HS-5 (cell line): Measurements from ENCODE around the gene DROSHA.
"Not testable (repeated sequence)": the region's sequence is repeated elsewhere in the genome, so short reads cannot be mapped to it uniquely, and the experiment has no call there.

Source experiments
- DNase-seq: peaks from one replicate; pipeline ENCODE4 v3.0.0-alpha.2; 2012; ENCODE audit warnings: low read depth

The DROSHA gene

GRCh38 chr5:31531888-31532547 is at the start of gene DROSHA, which contains the start of gene C5orf22:
Gene DROSHA, minus strand, starts transcription at chr5:31532093. Its CDS starts 3,034 bp downstream, at chr5:31529059.
Gene C5orf22, plus strand, starts transcription at chr5:31532301. Its CDS starts 92 bp downstream, at chr5:31532393.
- peak; percentile 94 for DNase-seq

- DNase-seq: no peak
Observed at GRCh38 chr5:31579558-31579957, 47.7 kb upstream of the DROSHA start.

GRCh38 chr5:31577438-31577837 is 45.5 kb upstream of the DROSHA start:
- DNase-seq: no peak

- no peak for DNase-seq
Observed at GRCh38 chr5:31574772-31575171, 42.9 kb upstream of the DROSHA start.

GRCh38 chr5:31573494-31574142 is 41.7 kb upstream of the DROSHA start:
- DNase-seq: no peak

GRCh38 chr5:31569068-31569467 is 37.2 kb upstream of the DROSHA start:
- DNase-seq: no peak

- DNase-seq: no peak
Observed at GRCh38 chr5:31568302-31568835, 36.5 kb upstream of the DROSHA start.

GRCh38 chr5:31566362-31566761 is 34.5 kb upstream of the DROSHA start:
- not testable (repeated sequence) for DNase-seq

GRCh38 chr5:31563216-31563615 is 31.3 kb upstream of the DROSHA start:
- no peak for DNase-seq

DNA sequence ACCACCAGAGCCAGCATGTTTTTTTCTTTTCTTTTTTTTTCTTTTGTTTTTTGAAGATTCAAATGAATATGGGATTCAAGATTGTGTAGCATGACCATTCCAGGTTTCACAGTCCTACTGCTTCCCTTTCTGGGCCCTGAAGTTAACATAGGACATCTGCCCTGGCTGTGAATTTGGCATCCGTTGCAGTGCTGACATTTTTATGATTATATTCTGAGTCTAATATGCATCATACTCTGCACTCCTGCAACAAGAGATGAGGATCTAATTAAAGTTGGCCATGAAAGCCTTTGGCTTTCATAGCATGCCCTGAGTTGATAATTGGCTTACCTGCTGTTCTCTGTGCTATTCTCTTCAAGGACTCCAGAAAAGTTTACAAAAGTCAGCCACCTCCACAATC is 30.1 kb upstream of the DROSHA start:
- no peak for DNase-seq

DNA sequence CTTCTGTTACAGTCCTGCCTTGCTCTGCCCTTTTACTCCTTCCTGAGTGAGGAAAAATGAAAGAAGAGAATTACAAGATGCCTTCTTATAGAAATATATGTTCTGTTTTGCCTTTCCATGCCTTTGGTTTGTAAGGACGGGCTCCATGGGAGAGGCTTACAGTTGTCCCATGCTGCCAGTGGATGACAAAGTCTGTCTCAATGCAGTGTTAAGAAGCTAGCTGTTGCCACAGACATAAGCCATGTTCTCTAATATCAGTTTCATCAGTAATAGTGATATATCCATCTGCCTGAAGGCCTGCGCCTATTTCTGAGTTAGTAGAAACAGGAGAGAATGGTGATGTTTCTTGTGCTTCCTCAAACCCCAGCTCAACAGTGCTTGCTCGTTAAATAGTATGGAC is 28.0 kb upstream of the DROSHA start:
- DNase-seq: no peak

GRCh38 chr5:31556461-31556860 is 24.6 kb upstream of the DROSHA start:
- no peak for DNase-seq

DNA sequence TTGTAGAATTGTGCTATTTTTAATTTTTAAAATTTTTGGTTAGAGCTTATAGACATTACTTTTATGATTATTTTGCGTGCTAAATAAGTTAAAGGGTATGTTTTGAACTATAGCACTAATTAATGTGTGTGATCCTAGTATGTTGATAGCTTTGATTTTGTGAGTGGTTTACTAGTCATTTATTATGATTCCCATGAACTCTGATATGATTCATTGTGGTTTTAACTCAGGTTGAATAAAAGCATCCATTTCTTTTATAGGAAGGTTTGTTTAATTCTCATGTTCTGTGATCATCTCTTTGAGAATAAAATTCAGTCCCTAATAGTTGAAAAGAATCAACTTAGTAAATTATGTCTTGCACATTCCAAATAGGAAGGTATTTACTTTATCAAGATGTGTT is 22.7 kb upstream of the DROSHA start:
- DNase-seq: no peak

DNA sequence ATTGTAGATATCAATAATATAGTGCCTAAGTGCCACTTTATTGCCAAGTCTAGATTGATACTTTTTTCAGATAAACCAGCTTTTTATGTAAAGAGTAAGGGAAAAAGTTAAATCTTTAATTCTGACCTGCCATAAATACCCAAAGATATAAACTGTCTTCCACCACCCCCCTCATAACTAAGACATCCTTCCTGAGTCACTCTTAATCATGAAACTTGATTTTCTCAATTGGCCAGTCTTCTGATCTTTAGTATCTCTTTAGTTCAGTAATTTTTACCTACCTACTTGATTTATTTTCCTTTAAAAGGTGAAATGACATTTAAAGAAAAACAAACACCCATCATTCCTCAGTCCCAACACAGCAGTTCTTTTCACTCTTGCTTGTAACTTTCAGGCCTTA is 22.0 kb upstream of the DROSHA start:
- no peak for DNase-seq

DNA sequence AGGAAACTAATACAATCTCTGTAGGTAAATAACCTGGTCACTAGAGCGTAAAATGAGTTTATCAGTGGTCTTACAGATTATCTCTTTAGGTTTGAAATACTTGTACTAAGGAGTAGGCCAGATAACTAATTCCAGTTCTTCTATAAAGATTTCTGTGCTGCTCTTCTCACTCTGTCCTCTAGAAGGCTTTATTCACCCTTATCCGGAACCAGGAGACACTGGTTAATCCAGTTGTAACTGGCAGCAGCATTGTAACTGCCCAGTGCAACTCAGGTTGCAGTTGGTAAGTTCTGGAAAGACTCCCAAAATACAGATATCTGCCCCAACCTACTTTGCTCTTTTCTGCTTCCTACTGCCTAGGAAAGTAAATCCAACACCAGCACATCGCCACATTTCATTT is 20.0 kb upstream of the DROSHA start:
- DNase-seq: no peak

DNA sequence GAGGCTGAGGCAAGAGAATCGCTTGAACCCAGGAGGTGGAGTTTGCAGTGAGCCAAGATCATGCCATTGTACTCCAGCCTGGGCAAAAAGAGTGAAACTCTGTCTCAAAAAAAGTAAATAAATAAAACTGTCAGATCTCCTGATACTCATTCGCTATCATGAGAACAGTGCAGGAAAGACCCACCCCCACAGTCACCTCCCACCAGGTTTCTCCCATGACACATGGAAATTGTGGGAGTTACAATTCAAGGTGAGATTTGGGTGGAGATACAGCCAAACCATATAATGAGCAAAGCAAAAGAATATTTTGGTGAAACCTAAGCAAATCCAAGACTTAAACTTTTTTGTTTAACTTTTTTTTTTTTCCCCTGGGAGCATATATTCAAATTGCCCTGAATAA is 17.2 kb upstream of the DROSHA start:
- DNase-seq: not testable (repeated sequence)

DNA sequence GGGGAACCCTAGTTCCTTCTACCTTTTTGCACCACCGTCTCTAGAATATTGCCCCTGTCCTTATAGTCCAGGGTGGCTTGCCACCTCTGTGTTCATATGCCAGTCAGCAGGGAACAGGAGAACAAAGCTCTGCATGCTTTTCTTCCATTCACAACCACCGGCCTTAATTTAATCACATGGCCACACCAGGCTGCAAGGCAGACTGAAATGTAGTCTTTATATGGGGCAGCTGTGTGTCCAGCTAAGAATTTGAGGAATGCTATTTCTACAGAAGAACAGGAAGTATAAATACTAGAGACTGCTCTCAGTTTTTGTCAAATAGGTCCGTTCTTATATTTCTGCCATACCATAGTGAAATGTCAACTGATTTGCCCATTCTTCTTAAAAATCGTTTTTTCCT is 6.0 kb upstream of the DROSHA start:
- no peak for DNase-seq

DNA sequence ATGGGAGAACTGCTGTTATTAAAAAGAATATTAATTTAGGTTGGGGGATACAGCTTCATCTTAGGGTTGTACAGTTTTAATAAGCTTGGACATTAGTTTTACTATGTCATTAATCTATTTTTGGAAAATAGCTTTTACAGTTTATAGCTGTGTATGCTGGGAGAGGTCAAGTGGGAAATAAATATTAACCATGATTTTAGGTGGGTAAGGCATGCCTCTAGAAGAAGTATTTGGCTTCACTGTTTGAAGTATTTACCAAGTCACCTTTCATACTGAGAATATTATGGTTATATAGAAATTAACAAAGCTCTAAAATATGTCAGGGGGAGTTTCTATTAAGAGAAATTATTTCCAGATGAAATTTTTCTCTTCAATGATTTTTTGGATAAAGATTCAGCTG is 5.5 kb upstream of the DROSHA start:
- DNase-seq: no peak

GRCh38 chr5:31536873-31537272 is 5.0 kb upstream of the DROSHA start:
- DNase-seq: no peak

GRCh38 chr5:31534527-31535046 is 2.7 kb upstream of the DROSHA start:
- no peak for DNase-seq

GRCh38 chr5:31531543-31531887 is 378 bp downstream of the DROSHA start:
- DNase-seq: no peak

DNA sequence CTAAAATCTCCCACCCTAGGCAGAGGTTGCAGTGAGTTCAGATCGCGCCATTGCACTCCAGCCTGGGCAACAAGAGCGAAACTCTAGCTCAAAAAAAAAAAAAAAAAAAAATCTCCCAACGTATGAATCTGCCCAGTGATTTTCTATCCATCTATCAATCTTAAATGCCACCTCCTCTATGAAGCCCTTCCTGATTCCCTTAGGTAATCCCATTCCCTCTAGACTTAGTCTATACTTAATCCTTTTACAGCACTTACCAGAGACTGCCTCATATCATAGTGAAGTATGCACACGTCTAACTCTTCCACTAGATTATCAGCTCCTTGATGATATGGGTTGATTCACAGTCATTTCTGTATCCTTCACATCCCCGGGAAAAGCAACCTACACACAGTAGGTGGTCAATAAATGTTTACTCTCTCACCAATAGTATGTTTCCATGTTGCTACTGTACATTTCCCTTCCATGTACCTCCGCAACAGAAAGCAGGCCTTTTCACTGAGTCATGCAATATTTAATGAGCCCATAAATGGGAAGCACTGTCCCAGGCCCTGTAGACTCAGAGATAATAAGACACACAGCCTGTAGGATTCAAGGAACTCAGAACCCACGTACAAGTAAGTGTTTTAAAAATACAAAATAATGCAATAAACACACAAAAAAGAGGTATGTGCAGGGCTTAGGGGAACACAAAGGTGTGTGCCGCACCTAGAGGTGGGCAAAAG is 1.2 kb downstream of the DROSHA start:
- no peak for DNase-seq

DNA sequence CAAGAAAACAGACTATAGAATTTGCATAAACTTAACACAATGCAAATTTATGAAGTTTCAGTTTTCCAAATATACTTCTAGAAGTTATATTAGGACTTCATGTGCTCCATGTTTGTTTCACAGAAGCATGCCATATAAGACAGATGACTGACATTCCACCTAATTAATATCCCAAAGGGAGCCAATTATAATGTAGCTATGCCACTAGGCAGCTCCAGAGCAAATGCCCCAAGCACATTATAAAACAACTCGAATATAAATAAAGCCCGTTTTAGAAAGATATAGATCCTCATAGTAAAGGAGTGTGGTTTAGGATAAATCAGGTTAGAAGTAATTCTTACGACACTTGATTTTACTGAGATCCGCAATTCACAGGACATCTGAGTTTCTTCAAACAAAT is 8.9 kb downstream of the DROSHA start:
- no peak for DNase-seq
